Peyer's patch (tissue), 4 donors: ENCODE data around the gene TUBGCP4.

Experiments used
- CTCF ChIP-seq, 6 experiments: fragments of 450-650 bp in 4 of 6; fragments of 200-600 bp in 2 of 6; sonication (generic) in 1 of 6; IDR thresholded peaks; one replicate each; pipeline ENCODE4 v1.5.1; 2017 to 2019; ENCODE audit warnings: antibody characterized with exemption in 6 of 6, mild to moderate bottlenecking in 3 of 6, moderate library complexity in 1 of 6
- POLR2A ChIP-seq, 2 donors: fragments of 450-650 bp; IDR thresholded peaks; one replicate each; pipeline ENCODE4 v1.5.1; 2017; ENCODE audit warnings: antibody characterized with exemption in 2 of 2, mild to moderate bottlenecking in 2 of 2, moderate library complexity in 2 of 2

GRCh38 chr15:43433661-43434303 lies 62.9 kb downstream of the TUBGCP4 start:
- TF ChIP-seq POLR2A (IDR thresholded peaks at IDR 0.05) (no peak), CTCF (IDR thresholded peaks at IDR 0.05) (no peak)
